Neural progenitor cell (in vitro differentiated cells): ENCODE data around the gene OAS1. TPM values are rescaled to one million over a fixed set of nuclear protein-coding genes. Genes with fewer than 3 reads are reported as not detected.

Source experiments
- DNase-seq: peaks from one replicate; pipeline ENCODE4 v3.0.0-alpha.2; 2016; ENCODE audit warnings: low spot score
- H2AFZ ChIP-seq: fragments of 200-600 bp; sonication (generic); replicated peaks from 2 replicates; pipeline ENCODE4 v1.6.1; 2016; ENCODE audit warnings: antibody characterized with exemption
- H3F3A ChIP-seq: fragments of 200-600 bp; sonication (generic); 2 replicates; pipeline ENCODE4 v1.6.1; 2016; ENCODE audit warnings: antibody characterized with exemption, low read depth
- H3K27ac ChIP-seq: fragments of 200-600 bp; sonication (generic); 2 replicates; pipeline ENCODE4 v1.5.1; 2016; ENCODE audit warnings: mild to moderate bottlenecking
- H3K27me3 ChIP-seq: fragments of 200-600 bp; sonication (generic); 2 replicates; pipeline ENCODE4 v1.6.1; 2016; ENCODE audit warnings: mild to moderate bottlenecking, moderate library complexity
- H3K36me3 ChIP-seq: fragments of 200-600 bp; sonication (generic); 2 replicates; pipeline ENCODE4 v1.5.1; 2016
- H3K4me1 ChIP-seq: fragments of 200-600 bp; sonication (generic); 2 replicates; pipeline ENCODE4 v1.6.1; 2016; ENCODE audit warnings: mixed run types
- H3K4me2 ChIP-seq: fragments of 200-600 bp; sonication (generic); 2 replicates; pipeline ENCODE4 v1.6.1; 2016
- H3K4me3 ChIP-seq: fragments of 200-600 bp; sonication (generic); 2 replicates; pipeline ENCODE4 v1.5.1; 2016
- H3K79me2 ChIP-seq: fragments of 200-600 bp; sonication (generic); 2 replicates; pipeline ENCODE4 v1.6.1; 2016; ENCODE audit warnings: low read depth
- H3K9ac ChIP-seq: fragments of 200-600 bp; sonication (generic); 2 replicates; pipeline ENCODE4 v1.6.1; 2016
- H3K9me3 ChIP-seq: fragments of 200-600 bp; sonication (generic); 2 replicates; pipeline ENCODE4 v1.5.1; 2016; ENCODE audit warnings: low read depth
- H4K20me1 ChIP-seq: fragments of 200-600 bp; sonication (generic); 2 replicates; pipeline ENCODE4 v1.6.1; 2016; ENCODE audit warnings: low read depth
- H3K27ac Mint-ChIP-seq: 3 replicates; pipeline ENCODE4 v1.8.0; 2021; ENCODE audit warnings: mixed read lengths
- H3K27me3 Mint-ChIP-seq: 2 replicates; pipeline ENCODE4 v1.8.0; 2022; ENCODE audit warnings: low read depth, mild to moderate bottlenecking, inconsistent platforms, moderate library complexity, mixed read lengths; ENCODE audit not compliant: insufficient read depth
- H3K36me3 Mint-ChIP-seq: 3 replicates; pipeline ENCODE4 v1.8.0; 2021; ENCODE audit warnings: mixed read lengths
- H3K4me1 Mint-ChIP-seq: 3 replicates; pipeline ENCODE4 v1.8.0; 2021; ENCODE audit warnings: mixed read lengths
- H3K4me3 Mint-ChIP-seq: 3 replicates; pipeline ENCODE4 v1.8.0; 2021; ENCODE audit warnings: mild to moderate bottlenecking, moderate library complexity, mixed read lengths
- H3K9me3 Mint-ChIP-seq: 3 replicates; pipeline ENCODE4 v1.8.0; 2020; ENCODE audit warnings: mixed read lengths
- EZH2 ChIP-seq: fragments of 200-600 bp; sonication (generic); IDR thresholded peaks from 2 replicates; pipeline ENCODE4 v1.6.1; 2017; ENCODE audit warnings: antibody characterized with exemption, mild to moderate bottlenecking, moderate library complexity
- EZH2phosphoT487 ChIP-seq: fragments of 200-600 bp; sonication (generic); IDR thresholded peaks from 2 replicates; pipeline ENCODE4 v1.6.1; 2017; ENCODE audit warnings: antibody characterized with exemption
- total RNA-seq: library from RNA; depleted of rRNA; stranded (reverse); fragments of >200 nt; gene quantifications from 2 replicates; pipeline ENCODE4 v1.2.3, GENCODE V29; 2015; ENCODE audit warnings: low replicate concordance
- TF ChIP-seq, protein P1 (sequence below): fragments of 200-600 bp; sonication (generic); IDR thresholded peaks from 2 replicates; pipeline ENCODE4 v1.5.1; 2017; ENCODE audit warnings: antibody characterized with exemption, mild to moderate bottlenecking

OAS1 gene
- total RNA-seq, 1 donor from 2014 or later = not detected

DNA sequence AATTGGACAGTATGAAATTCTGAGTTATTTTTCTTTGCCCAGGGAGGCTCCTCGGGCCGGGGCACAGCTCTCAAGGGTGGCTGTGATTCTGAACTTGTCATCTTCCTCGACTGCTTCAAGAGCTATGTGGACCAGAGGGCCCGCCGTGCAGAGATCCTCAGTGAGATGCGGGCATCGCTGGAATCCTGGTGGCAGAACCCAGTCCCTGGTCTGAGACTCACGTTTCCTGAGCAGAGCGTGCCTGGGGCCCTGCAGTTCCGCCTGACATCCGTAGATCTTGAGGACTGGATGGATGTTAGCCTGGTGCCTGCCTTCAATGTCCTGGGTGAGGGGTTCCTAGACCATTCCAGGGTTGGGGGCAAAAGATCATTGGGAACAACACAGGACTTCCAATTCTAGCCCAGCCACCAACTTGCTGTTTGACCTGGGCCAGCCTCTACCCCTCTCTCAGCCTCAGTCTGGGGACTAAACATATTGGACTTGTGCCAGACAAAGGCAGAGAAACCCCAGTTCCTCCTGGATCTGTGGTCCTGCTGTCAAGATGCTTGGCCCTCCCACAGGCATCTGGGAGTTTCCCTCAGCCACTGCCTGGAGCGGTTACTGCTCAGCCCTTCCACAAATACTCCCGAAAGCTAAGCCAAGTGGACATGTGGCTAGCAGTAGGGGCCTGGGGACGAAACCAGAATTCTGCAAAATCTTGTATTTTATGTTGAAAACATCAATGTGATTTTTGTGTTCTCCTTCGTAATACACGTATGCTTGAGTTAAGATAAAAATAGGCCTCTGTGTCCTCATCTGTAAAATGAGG is 35.0 kb downstream of the OAS1 start:
- Histone ChIP-seq H3K9ac (no peak overlapping the region), H3K4me3 (no peak overlapping the region), H3K79me2 (no peaks in the 10 kb centered on the region), H3K27ac (no peak overlapping the region), H3K4me1 (peaks cover 10% of the 10 kb centered on the region), H2AFZ (no peak overlapping the region), H3F3A (no peaks in the 10 kb centered on the region), H3K36me3 (no peaks in the 10 kb centered on the region), H3K9me3 (no peaks in the 10 kb centered on the region), H4K20me1 (no peaks in the 10 kb centered on the region), H3K4me2 (no peak overlapping the region), H3K27me3 (peaks cover 34% of the 10 kb centered on the region)
- H3K4me1 Mint-ChIP-seq = no peaks in the 10 kb centered on the region
- H3K4me3 Mint-ChIP-seq = no peak overlapping the region
- TF ChIP-seq EZH2 = no peak
- H3K27ac Mint-ChIP-seq = no peak overlapping the region
- no peak for DNase-seq
- no peaks in the 10 kb centered on the region for H3K36me3 Mint-ChIP-seq
- H3K9me3 Mint-ChIP-seq = no peaks in the 10 kb centered on the region
- H3K27me3 Mint-ChIP-seq = peaks cover 13% of the 10 kb centered on the region

DNA sequence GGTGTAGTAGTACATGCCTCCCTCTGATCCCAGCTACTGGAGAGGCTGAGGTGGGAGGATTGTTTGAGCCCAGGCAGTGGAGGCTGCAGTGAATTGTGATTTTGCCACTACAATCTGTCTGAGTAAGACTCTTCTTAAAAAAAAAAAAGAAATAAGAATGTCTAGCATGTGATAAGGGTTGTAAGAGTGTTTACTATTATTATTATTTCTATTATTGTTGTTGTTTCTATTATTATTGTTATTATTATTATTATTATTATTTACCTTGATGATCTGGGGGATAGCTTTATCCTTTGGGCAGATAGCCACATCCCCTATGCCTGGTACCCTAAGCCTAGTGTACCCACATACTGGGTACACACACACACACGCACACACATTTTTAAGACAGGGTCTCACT is 35.8 kb downstream of the OAS1 start:
- Histone ChIP-seq H3K4me2 (no peak overlapping the region), H2AFZ (no peak overlapping the region), H3K9ac (no peak overlapping the region), H3K9me3 (no peaks in the 10 kb centered on the region), H3K79me2 (no peaks in the 10 kb centered on the region), H3K27me3 (peaks cover 26% of the 10 kb centered on the region), H3K27ac (no peak overlapping the region), H3F3A (no peaks in the 10 kb centered on the region), H4K20me1 (no peaks in the 10 kb centered on the region), H3K4me1 (peaks cover 10% of the 10 kb centered on the region), H3K4me3 (no peak overlapping the region), H3K36me3 (no peaks in the 10 kb centered on the region)
- no peaks in the 10 kb centered on the region for H3K9me3 Mint-ChIP-seq
- no peak for DNase-seq
- H3K4me1 Mint-ChIP-seq = no peaks in the 10 kb centered on the region
- H3K27ac Mint-ChIP-seq = no peak overlapping the region
- TF ChIP-seq, protein P1, sequence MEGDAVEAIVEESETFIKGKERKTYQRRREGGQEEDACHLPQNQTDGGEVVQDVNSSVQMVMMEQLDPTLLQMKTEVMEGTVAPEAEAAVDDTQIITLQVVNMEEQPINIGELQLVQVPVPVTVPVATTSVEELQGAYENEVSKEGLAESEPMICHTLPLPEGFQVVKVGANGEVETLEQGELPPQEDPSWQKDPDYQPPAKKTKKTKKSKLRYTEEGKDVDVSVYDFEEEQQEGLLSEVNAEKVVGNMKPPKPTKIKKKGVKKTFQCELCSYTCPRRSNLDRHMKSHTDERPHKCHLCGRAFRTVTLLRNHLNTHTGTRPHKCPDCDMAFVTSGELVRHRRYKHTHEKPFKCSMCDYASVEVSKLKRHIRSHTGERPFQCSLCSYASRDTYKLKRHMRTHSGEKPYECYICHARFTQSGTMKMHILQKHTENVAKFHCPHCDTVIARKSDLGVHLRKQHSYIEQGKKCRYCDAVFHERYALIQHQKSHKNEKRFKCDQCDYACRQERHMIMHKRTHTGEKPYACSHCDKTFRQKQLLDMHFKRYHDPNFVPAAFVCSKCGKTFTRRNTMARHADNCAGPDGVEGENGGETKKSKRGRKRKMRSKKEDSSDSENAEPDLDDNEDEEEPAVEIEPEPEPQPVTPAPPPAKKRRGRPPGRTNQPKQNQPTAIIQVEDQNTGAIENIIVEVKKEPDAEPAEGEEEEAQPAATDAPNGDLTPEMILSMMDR = no peak
- TF ChIP-seq EZH2phosphoT487 (no peak), EZH2 (no peak)
- no peak overlapping the region for H3K4me3 Mint-ChIP-seq
- peaks cover 13% of the 10 kb centered on the region for H3K27me3 Mint-ChIP-seq
- no peaks in the 10 kb centered on the region for H3K36me3 Mint-ChIP-seq

DNA sequence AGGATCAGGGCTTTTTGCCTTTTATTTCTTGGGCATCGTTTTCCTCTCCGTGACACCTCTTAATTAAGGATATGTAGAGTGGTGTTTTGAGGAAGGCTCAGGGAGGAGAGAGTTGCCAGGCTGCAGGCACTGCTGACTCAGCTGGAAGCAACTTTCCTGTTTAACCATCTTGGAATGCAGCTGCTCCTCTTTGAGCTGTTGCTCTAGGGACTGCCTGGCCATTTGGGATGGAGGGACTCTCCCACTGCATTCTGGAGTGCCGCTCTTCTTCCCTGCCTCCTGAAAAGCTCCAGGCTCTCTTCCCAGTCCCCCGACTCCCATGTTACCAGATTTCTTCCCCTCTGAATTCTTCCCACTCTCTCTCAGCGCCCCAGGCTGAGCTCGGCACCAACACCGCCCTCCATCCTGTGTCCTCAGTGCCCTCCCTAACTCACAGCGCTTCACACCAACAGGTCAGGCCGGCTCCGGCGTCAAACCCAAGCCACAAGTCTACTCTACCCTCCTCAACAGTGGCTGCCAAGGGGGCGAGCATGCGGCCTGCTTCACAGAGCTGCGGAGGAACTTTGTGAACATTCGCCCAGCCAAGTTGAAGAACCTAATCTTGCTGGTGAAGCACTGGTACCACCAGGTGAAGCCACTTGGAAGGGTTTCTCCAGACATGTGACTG is 37.4 kb downstream of the OAS1 start:
- no peak for DNase-seq
- no peak overlapping the region for H3K27ac ChIP-seq
- H2AFZ ChIP-seq = no peak overlapping the region
- no peak overlapping the region for H3K4me3 ChIP-seq
- TF ChIP-seq EZH2 = no peak
- TF ChIP-seq, protein P1 = no peak
- TF ChIP-seq EZH2phosphoT487 = no peak
- H3K9me3 Mint-ChIP-seq = no peaks in the 10 kb centered on the region
- H3F3A ChIP-seq = no peaks in the 10 kb centered on the region
- H3K36me3 ChIP-seq = no peaks in the 10 kb centered on the region
- H3K79me2 ChIP-seq = no peaks in the 10 kb centered on the region
- H3K9ac ChIP-seq = no peak overlapping the region
- peaks cover 10% of the 10 kb centered on the region for H3K4me1 ChIP-seq
- H3K4me2 ChIP-seq = no peak overlapping the region
- peaks cover 10% of the 10 kb centered on the region for H3K27me3 ChIP-seq
- no peaks in the 10 kb centered on the region for H4K20me1 ChIP-seq
- H3K9me3 ChIP-seq = no peaks in the 10 kb centered on the region
- H3K27ac Mint-ChIP-seq = no peak overlapping the region
- H3K27me3 Mint-ChIP-seq = peaks cover 10% of the 10 kb centered on the region
- no peaks in the 10 kb centered on the region for H3K4me1 Mint-ChIP-seq
- H3K4me3 Mint-ChIP-seq = no peak overlapping the region
- no peaks in the 10 kb centered on the region for H3K36me3 Mint-ChIP-seq

DNA sequence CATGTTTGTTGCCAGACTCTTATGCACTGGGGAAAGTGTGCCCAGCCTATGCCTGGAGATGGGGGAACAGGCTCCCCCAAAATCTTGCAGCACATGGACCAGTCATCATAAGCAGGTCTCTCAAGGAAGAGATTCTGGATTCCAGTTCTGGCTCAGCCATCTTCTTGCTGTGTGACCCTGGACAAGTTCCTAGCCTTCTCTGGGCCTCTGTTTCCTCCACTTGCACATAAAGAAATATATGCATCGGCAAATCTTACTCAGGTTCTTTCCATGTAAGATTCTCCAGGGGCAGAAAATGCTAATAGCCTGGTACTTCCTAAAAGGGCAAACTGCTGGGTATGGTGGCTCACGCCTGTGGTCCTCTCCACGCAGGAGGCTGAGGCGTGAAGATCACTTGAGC is 38.8 kb downstream of the OAS1 start:
- Histone ChIP-seq H3F3A (no peaks in the 10 kb centered on the region), H3K9me3 (no peaks in the 10 kb centered on the region), H3K4me2 (no peak overlapping the region), H3K9ac (no peak overlapping the region), H3K36me3 (no peaks in the 10 kb centered on the region), H2AFZ (no peak overlapping the region), H3K27me3 (no peaks in the 10 kb centered on the region), H3K4me1 (no peaks in the 10 kb centered on the region), H3K4me3 (no peak overlapping the region), H3K79me2 (no peaks in the 10 kb centered on the region), H3K27ac (no peak overlapping the region), H4K20me1 (no peaks in the 10 kb centered on the region)
- Mint-ChIP-seq H3K27me3 (peaks cover 2% of the 10 kb centered on the region), H3K4me1 (no peaks in the 10 kb centered on the region), H3K9me3 (no peaks in the 10 kb centered on the region), H3K36me3 (no peaks in the 10 kb centered on the region), H3K4me3 (no peak overlapping the region), H3K27ac (no peak overlapping the region)
- DNase-seq = no peak
- no peak for TF ChIP-seq EZH2
- TF ChIP-seq, protein P1 = no peak
- TF ChIP-seq EZH2phosphoT487 = no peak
